ENCODE measurements around the gene ABHD11. TPM values are rescaled to one million over a fixed set of nuclear protein-coding genes. Genes with fewer than 3 reads are reported as not detected.
"Not testable (repeated sequence)": the region's sequence is repeated elsewhere in the genome, so short reads cannot be mapped to it uniquely, and the experiment has no call there.

The ABHD11 gene
- polyA plus RNA-seq, 1 donor, result 12.4 TPM

DNA sequence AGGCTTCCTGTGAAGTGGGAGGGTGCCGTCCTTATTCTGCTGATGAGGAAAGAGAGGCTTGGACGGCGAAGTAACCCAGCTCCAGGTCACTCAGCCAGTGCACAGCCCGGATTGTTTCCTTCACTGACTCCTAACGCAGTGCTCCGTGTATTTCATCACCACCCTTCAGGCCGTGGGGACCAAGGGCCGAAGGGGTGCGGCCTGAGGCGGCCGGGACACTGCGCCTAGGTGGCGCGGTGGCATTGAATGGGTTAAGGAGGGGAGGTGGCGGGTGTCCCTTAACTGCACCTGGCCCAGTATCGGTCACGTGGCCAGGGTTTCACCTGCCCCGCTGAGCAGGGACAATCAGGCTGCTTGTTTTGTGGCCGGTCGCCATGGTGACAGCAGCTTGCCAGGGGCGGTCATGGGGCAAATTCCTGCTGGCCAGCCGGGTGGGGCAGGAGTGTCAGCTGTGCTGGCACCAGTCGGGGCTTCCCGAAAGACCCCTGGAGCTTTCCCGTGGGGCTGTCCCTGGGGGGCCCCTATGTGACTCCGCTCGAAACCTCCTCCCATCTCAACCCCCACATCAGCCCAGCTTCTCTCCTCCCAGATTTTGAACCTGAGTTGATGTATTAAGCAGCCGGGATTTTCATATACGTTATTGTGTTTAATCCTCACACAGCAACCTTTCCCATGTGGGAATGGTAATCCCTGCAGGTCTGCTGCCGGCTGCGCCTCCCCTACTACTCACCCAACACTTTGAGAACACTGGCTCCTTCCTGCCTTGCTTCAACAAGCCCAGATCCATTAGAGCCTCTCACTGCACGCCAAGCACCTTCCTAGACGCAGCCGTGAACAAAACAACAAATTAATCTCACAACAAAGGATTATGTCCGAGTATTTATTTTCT, 4.4 kb upstream of the ABHD11 start:
- DNase-seq, result no peak

DNA sequence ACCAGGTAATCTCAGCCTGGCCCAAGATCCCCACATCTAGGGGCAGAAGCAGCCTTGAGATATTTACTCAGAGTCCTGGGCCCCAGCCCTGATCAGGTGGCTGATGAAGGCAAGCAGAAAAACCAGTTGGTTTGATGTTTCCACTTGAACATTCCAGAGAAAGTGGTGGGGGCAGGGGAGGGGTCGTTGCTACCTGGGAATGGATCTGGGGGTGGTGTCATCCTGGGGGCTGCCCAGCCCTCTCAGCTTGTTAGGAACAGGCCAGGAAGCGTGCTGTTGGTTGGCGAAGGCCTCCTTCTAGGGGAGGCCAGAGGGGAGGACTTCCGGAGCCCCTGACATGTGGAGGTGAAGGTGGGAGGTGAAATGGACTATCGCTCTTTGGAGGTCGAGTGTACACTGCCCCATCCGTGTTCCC, 3.7 kb upstream of the ABHD11 start:
- DNase-seq, result no peak

DNA sequence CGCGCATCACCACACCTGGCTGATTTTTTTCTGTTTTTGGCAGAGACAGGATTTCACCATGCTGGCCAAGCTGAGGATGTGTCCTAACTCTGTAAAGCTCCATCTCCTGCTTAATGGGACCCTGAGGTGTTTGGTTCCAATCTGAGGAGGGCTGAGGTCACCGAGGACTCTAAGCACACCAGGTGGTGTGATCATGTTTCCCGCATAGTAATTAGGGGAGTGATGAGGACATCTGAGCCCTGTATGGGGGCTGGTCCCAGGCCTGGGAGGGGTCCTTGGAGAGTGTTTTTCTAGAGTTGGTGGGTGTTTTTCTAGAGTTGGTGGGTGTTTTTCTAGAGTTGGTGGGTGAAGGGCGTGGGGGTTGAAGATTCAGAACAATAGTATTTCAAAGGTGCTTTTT, 3.0 kb upstream of the ABHD11 start:
- no peak for DNase-seq

DNA sequence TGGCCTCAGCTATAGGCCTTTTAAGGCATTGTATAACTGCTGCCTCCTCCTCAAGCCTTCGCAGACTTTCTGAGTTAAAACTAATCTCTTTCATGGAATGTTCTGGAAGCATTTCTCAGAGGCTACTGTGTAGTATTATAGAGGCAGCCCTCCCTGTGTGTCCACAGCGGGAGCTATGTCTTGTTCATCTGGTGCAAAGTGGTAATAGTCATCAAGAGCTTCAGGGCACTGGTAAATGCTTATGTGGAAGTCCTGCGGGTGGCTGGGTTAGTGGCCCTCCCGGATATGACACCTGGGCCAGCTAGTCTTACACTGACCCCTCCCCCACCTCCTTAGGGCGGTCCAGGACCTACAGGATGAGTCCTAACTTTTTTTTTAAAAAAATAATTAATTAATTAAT, 2.2 kb upstream of the ABHD11 start:
- DNase-seq, result no peak

DNA sequence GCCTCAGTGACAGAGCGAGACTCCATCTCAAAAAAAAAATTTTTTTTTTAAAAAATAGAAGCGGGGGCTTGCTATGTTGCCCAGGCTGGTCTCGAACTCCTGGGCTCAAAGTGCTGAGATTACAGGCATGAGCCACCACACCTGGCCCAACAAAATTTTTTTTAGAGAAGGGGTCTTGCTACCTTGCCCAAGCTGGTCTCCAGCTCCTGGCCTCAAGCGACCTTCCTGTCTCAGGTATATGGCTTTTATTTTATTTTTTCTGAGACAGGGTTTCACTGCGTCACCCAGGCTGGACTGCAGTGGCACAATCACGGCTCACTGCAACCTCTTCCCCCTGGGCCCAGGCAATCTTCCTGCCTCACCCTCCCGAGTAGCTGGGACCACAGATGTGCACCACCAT, 1.6 kb upstream of the ABHD11 start:
- no peak for DNase-seq

DNA sequence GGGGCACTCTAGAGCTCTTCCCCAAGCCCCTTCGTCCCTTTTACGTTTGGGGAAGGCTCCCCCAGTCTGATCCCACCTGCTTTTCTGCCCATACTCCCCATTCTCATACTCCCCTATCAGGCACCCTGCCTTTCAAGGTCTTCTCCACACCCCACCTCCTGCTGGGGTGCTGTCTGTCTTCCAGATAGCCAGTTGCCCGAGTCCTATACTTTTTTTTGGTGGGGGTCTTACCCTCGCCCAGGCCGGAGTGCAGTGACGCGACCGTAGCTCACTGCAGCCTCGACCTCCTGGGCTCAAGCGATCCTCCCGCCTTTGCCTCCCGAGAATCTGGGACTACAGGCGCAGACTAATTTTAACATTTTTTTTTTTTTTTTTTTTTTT, 775 bp upstream of the ABHD11 start:
- DNase-seq, result no peak

DNA sequence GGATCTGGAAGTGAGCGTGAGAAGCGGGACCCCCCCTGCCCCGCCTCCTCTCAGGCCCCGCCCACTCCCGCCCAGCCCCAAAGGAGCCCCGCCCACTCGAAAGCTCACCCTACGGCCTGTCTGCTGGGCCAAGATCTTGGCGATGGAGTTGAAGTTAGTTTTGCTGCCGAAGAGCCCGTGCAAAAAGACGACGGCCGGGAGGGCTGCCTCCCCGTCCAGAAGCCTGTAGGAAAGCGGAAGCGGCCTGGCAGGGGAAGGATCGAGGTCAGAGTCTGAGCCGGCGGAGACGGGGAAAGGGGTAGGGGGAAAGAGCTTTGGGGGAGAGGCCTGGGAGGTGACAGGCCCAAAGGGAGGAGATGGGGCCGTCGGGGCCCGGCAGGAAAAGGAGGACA, 386 bp downstream of the ABHD11 start:
- DNase-seq, result no peak

DNA sequence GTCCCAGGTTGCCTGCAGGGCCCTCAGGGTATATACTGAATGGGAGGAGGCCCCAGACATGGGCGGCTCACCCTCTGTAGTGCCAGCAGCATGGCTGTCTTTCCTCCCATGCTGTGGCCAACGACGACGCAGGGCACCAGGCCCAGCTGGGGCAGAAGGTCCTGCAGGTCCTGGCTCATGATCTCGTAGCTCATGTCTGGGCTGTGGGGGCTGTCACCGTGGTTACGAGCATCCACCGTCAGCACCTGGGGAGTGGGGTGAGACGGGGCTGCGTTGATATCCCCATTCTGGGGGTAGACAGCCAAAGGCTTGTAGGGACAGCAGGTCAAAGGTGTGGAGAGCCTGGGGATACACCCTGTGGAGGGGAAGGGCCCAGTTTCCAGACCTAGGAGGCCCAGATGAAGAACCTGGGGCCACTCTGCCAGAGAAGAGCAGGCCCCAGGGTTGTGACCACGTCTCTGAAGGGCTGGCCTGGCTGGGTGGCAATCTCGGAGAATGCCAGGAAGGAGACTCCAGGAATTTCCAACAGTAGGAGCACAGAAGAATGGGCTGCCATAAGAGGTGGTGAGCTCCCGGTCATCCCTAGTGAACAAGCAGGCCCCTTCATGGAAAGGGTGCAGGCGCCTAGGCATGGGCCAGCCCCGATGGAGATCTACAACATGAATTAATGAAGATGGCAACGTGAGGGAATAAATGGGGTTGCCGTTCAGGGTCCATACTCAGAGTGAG, 947 bp downstream of the ABHD11 start:
- no peak for DNase-seq

DNA sequence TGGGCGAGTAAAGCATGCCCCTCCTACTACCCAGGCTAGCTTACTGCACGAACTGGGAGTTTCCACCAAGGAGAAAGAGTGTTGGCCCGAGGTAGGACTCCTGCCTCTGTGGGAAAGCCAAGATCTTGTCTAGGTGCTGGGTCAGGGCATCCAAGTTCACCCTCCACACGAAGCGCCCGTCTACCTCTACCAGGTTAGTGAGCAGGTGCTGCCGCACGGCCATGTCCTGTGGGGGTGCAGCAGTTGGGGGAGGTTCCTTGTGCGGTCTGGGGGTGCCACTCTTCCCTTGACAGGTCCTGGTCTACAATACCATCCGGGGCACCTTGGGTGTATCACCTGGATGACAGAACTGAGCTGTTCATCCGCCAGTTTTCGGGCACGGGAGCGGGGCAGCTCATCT, 1.7 kb downstream of the ABHD11 start:
- DNase-seq, result no peak

DNA sequence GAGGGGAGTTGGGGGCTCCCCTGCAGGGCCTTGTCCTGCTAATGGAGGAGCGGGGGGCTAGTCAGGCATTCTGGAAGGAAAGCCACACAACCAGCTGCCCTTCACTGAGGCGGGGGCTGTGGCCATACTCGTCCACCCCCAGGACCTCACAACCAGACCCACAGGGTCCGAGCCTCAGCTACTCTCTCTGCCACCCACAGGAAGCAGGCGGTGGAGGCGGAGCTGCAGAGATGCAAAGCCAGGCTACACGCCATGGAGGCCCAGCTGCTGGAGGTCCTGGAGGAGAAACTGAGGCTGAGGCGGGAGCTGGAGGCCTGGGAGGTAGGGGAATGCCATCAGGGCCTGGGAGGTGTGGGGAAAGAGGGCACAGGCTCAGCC, 3.1 kb downstream of the ABHD11 start:
- DNase-seq, result no peak

DNA sequence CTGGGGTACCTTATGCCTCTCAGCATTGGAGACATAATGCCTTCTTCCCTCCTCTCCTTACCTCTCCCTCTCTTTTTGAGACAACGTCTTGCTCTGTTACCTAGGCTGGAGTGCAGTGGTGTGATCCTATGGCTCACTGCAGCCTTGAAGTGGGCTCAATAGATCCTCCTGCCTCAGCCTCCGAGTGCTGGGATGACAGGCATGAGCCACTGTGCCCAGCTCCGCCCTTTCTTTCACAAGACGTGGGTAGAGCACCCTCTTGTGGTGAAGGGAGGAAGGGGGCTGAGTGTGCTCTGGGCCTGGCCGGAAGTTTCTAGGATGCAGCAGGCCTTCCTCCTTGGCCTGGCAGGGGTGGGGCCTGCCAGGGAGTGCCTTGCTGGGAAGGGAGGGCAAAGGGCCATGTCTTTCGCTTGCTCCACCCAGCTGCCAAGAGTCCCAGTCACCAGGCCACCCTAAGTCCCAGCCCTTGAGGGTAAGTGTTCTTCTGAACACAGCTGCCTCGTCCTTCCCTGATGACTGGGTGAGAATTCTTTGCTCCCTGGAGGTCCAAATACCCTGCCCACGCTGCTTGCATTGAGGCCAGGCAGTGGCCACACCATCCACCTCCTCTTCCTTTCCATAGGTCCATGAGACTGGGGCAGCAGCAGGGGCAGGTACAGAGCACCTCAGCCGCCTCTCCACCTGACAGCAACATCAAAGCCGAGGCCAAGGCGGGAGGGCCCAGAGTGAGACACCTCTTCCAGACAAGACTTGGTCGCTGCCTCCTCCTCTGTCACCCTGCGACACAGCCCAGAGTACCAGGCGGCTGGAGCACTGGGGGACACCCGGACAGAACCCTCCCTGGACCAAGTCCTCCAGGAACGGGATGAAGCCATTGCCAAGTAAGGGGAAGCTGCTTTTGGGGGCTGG, 3.7 kb downstream of the ABHD11 start:
- no peak for DNase-seq

DNA sequence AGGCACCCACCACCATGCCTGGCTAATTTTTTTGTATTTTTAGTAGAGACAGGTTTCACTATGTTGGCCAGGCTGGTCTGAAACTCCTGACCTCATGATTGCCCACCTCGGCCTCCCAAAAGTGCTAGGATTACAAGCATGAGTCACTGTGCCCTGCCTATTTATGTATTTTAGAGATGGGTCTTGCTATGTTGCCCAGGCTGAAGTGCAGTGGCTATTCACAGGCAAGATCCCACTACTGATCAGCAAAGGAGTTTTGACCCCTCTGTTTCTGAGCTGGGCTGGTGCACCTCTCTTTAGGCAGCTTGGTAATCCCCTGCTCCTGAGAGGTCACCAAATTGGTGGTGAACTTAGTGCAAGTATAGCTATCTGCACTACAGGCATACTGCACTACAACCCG, 6.2 kb downstream of the ABHD11 start:
- DNase-seq, result no peak

DNA sequence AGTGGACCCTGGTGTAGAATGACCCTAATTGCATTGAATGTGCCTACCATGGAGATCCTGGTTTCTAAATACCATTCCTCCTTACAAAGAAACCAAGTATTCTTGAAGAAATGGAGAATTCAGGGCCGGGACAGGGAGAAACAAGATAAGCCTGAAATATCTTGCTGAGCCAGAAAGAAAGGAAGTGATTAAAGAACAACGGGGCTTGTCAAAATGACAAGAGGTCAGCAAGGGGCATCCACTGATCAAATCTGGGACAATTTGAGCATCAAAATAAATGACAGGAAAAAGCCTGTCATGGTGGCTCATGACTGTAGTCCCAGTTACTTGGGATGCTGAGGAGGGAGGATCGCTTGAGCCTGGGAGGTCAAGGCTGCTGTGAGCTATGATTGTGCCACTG, 8.1 kb downstream of the ABHD11 start:
- DNase-seq, result no peak

DNA sequence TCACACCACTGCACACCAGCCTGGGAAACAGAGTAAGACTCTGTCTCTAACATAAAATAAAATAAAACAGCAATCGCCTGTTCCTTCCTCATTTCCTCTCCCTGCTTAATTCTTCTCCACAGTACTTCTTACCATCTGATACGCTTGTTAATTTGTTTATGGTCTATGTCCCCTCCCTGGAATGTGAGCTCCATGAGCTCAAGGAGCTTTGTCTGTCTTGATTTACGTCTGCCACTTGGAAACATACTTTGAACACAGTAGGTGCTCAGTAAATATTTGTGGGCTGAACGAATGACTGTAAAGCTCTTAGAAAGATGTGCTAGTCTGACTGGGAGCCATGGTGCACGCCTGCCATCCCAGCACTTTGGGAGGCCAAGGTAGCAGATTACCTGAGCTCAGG, 10.1 kb downstream of the ABHD11 start:
- DNase-seq, result no peak

DNA sequence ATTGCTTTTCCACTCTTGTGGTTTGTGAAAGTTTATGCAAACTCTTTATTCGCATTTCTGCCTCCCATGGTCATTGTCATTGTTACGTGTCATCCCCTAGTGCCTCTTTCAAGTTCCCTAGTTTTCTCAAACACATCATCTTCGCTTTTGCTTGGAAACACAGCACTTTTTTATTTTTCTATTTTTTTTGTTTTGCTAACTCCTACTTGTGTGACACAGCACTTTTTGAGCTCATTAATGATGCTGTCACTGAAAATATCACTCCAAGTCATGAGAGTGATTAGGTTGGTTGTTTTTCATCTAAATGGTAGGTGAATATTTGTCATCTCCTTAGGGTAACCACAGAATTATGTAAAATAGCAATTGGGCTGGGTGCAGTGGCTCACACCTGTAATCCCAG, 10.7 kb downstream of the ABHD11 start:
- DNase-seq, result no peak

DNA sequence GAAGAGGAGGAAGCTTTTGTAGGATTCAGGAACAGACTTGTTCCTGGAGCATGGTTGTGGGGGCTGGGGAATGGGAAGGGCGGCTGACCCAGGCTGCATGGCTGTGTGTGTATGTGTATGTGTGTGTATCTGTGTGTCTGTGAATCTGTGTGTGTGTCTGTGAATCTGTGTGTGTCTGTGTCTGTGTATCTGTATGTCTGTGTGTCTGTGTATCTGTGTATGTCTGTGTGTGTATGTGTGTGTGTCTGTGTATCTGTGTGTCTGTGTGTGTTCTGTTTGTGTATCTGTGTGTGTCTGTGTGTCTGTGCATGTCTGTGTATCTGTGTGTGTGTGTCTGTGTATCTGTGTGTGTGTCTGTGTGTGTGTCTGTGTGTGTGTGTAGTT, 12.5 kb downstream of the ABHD11 start:
- no peak for DNase-seq

DNA sequence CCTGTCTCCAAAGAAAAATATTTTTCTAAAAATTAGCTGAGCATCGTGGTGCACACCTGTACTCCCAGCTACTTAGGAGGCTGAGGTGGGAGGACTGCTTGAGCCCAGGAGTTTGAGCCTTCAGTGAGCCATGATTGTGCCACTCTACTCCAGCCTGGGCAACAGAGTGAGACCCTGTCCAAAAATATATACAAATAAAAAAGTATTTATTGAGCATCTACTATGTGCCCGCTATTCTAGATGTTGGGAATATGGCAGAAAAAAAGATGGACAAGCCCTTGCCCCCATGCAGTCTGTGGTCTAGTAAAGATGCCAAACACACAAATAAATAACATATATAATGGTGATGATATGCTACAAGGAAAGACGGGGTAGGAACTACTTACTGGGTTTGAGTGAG, 14.8 kb downstream of the ABHD11 start:
- DNase-seq, result no peak

DNA sequence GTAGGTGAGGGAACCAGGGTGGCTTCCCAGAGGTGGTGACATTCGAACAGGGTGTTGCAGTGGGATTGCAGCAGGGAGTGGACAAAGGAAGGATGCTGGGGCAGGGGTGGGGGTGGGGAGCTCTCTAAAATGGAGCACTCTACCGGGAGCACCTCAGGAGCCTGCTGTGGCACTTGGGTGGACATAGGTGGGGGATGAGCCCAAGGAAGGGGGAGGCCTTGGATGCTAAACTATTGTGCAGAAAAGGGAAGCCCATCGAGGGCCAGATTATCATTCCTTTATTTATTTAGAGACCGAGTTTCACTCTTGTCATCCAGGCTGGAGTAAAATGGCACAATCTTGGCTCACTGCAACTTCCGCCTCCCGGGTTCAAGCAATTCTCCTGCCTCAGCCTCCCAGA, 15.8 kb downstream of the ABHD11 start:
- no peak for DNase-seq

DNA sequence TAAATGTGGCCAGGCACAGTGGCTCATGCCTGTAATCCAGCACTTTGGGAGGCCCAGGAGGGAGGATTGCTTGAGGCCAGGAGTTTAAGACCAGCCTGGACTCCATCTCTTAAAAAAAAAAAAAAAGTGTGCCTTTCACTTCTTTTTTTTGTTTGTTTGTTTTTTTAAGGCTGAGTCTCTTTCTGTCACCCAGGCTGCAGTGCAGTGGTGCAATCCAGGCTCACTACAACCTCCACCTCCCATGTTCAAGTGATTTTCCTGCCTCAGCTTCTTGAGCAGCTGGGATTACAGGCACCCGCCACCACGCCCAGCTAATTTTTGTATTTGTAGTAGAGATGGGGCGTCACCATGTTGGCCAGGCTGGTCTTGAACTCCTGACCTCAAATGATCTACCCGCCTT, 16.4 kb downstream of the ABHD11 start:
- DNase-seq, result not testable (repeated sequence)

DNA sequence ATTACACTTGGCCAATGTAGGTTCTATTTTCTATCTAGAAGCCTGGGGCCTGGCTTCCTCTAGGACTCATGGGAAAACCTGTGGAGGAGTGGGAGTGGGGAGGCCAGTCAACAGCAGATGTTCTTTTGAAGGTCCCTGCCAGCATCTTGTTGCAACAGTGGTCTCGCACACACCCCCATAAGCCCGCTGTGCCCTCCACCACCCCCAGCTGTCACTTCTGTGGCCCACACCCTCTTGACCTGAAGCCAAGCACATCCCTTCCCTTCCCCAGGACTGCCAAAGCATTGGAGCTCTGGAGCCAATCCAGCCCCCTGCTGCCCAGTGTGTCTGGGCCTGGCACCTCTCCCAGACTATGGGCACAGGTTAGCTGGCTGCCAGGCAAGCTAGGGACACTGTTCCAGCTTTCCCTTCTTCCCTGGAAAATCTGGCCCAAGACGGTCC, 17.2 kb downstream of the ABHD11 start:
- peak; percentile 58 for DNase-seq

DNA sequence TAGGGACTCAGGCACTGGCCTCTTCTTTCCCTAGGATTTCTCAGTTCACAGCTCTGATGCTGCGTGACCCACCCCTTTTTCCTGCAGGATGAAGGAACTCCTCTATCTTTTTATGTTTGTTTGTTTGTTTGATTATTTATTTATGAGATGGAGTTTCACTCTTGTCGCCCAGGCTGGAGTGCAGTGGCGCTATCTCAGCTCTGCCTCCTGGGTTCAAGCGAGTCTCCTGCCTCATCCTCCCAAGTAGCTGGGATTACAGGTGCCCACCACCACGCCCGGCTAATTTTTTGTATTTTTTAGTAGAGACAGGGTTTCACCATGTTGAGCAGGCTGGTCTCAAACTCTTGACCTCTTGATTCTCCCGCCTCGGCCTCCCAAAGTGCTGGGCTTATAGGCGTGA, 18.2 kb downstream of the ABHD11 start:
- not testable (repeated sequence) for DNase-seq

DNA sequence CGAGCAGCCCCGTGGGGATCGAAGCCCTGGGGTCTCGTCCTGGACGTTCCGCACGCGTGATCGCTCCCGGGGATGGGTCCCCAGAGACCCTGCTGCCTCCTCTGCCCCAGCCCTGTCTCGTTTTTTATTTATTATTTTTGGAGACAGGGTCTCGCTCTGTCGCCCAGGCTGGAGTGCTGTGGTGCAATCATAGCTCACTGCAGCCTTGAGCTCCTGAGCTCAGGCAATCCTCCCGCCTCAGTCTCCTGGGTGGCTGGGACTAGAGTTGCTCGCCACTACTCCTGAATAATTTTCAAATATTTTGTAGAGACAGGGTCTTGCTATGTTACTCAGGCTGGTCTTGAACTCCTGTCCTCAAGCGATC, 18.8 kb downstream of the ABHD11 start:
- DNase-seq, result no peak
